A549 (cell line): ENCODE data around the gene FAAP24. TPM values are rescaled to one million over a fixed set of nuclear protein-coding genes. Genes with fewer than 3 reads are reported as not detected.
A peak's percentile ranks its signal among the peaks of the same experiment; 100 is the strongest.
"Not testable (repeated sequence)": the region's sequence is repeated elsewhere in the genome, so short reads cannot be mapped to it uniquely, and the experiment has no call there.

Source experiments
- ATAC-seq, 2 experiments: fragments of 200-7000 bp in 1 of 2; fragments of >200 bp in 1 of 2; cut with Nextera tagmentation in 1 of 2; cut with Tn5 transposase in 1 of 2; 3 replicates each; pipeline versions ENCODE4 v1.8.0 to v1.9.1; 2018 to 2020; ENCODE audit warnings: mild to moderate bottlenecking in 1 of 2, moderate library complexity in 1 of 2
- CTCF ChIA-PET: fragments of 300-600 bp; sonication (Branson Sonifier 250); formaldehyde crosslinking; extraction: SDS; loops from one replicate; lab custom pipeline; 2021; ENCODE audit warnings: antibody characterized with exemption, inconsistent platforms; lab: Yijun Ruan, JAX
- POLR2A ChIA-PET: fragments of 350-600 bp; formaldehyde crosslinking; extraction: SDS; loops from one replicate; lab custom pipeline; 2021; ENCODE audit warnings: antibody characterized with exemption, inconsistent platforms; lab: Yijun Ruan, JAX
- DNase-seq, 2 experiments: peaks; one replicate each; pipeline versions ENCODE4 v3.0.0 to v3.0.0-alpha.2; 2011 to 2016; ENCODE audit warnings: low read depth in 1 of 2, low spot score in 1 of 2
- FAIRE-seq: peaks from 2 replicates; lab custom pipeline; 2011; peaks lifted over from hg19 to GRCh38; lab: Jason Lieb, UNC
- H3K27ac ChIP-seq, 2 experiments: fragments of >200 bp; sonication (Bioruptor Twin); formaldehyde crosslinking; 3 replicates each; pipeline ENCODE4 v1.5.1; 2016 to 2017
- H3K4me1 ChIP-seq: fragments of >200 bp; sonication (Bioruptor Twin); formaldehyde crosslinking; 3 replicates; pipeline ENCODE4 v1.6.1; 2016
- H3K4me2 ChIP-seq: fragments of >200 bp; sonication (Bioruptor Twin); formaldehyde crosslinking; 3 replicates; pipeline ENCODE4 v1.6.1; 2016
- H3K4me3 ChIP-seq: fragments of >200 bp; sonication (Bioruptor Twin); formaldehyde crosslinking; 3 replicates; pipeline ENCODE4 v1.5.1; 2016
- H3K9me3 ChIP-seq: fragments of >200 bp; sonication (Bioruptor Twin); formaldehyde crosslinking; 3 replicates; pipeline ENCODE4 v1.6.1; 2016
- BHLHE40 ChIP-seq: IDR thresholded peaks from 2 replicates; pipeline ENCODE4 v1.6.1; 2012; ENCODE audit warnings: low read depth, low read length, inconsistent platforms
- CBX2 ChIP-seq: fragments of 200-600 bp; sonication (generic); IDR thresholded peaks from 2 replicates; pipeline ENCODE4 v1.6.1; 2016; ENCODE audit warnings: low read depth, mild to moderate bottlenecking, borderline replicate concordance
- EHMT2 ChIP-seq: fragments of 200-600 bp; sonication (generic); IDR thresholded peaks from 2 replicates; pipeline ENCODE4 v1.6.1; 2016; ENCODE audit warnings: antibody characterized with exemption, low read depth, mild to moderate bottlenecking, moderate library complexity
- EP300 ChIP-seq, 2 experiments: fragments of >200 bp; sonication (Bioruptor Twin); formaldehyde crosslinking; IDR thresholded peaks; 2 replicates in 1 of 2; 3 replicates in 1 of 2; pipeline ENCODE4 v1.6.1; 2016 to 2017
- ESRRA ChIP-seq: fragments of 150-350 bp; IDR thresholded peaks from 2 replicates; pipeline ENCODE4 v1.6.1; 2014; ENCODE audit warnings: mild to moderate bottlenecking, low read length, borderline replicate concordance
- HOXA7 ChIP-seq: fragments of 250-450 bp; sonication (Bioruptor Pico); IDR thresholded peaks from 2 replicates; pipeline ENCODE4 v1.5.0; 2020; ENCODE audit warnings: mild to moderate bottlenecking, moderate library complexity
- KDM5A ChIP-seq: fragments of 200-600 bp; sonication (generic); IDR thresholded peaks from 2 replicates; pipeline ENCODE4 v1.6.1; 2016; ENCODE audit warnings: antibody characterized with exemption, mild to moderate bottlenecking
- MAFK ChIP-seq: fragments of 450-650 bp; IDR thresholded peaks from 2 replicates; pipeline ENCODE4 v1.6.1; 2014; ENCODE audit not compliant: partially characterized antibody
- NFE2L2 ChIP-seq: fragments of 150-350 bp; conservative IDR thresholded peaks from 2 replicates; pipeline ENCODE4 v1.6.1; 2014; ENCODE audit warnings: low read length
- POLR2A ChIP-seq: IDR thresholded peaks from 2 replicates; pipeline ENCODE4 v1.6.1; 2012; ENCODE audit warnings: mild to moderate bottlenecking, low read length
- RFX5 ChIP-seq: fragments of 450-650 bp; IDR thresholded peaks from 2 replicates; pipeline ENCODE4 v1.7.1; 2014; ENCODE audit warnings: antibody characterized with exemption, mild to moderate bottlenecking, moderate library complexity
- ZC3H11A ChIP-seq: fragments of 450-650 bp; IDR thresholded peaks from 2 replicates; pipeline ENCODE4 v1.6.1; 2014; ENCODE audit warnings: antibody characterized with exemption, mild to moderate bottlenecking
- ZSCAN20 ChIP-seq: fragments of 250-450 bp; sonication (Bioruptor Pico); IDR thresholded peaks from 2 replicates; pipeline ENCODE4 v1.8.0; 2022; ENCODE audit warnings: mild to moderate bottlenecking, moderate library complexity
- WGBS: methylation state at CpG from one replicate; pipeline ENCODE4 v1.1.6; 2017; ENCODE audit errors: missing lambda C conversion rate; 5-methylcytosine and 5-hydroxymethylcytosine counted together
- polyA plus RNA-seq, 4 experiments: library from polyadenylated mRNA; depleted of rRNA in 3 of 4; stranded (reverse); fragments of >200 nt; fragmentation: RNase III in 1 of 4; extraction: RNeasy Plus Mini Kit Qiagen cat#74134 plus additional on column Dnase treatment in 1 of 4; gene quantifications; 2 replicates in 3 of 4; 3 replicates in 1 of 4; pipeline ENCODE4 v1.2.3, GENCODE V29; 2011 to 2017
- TF ChIP-seq, protein P1 (sequence below): fragments of 450-650 bp; IDR thresholded peaks from 2 replicates; pipeline ENCODE4 v1.6.1; 2014; ENCODE audit warnings: antibody characterized with exemption
- TF ChIP-seq, protein P2 (sequence below): fragments of 250-450 bp; sonication (Bioruptor Pico); IDR thresholded peaks from 2 replicates; pipeline ENCODE4 v1.5.0; 2021; ENCODE audit warnings: mild to moderate bottlenecking, moderate library complexity, borderline replicate concordance

Gene FAAP24
- polyA plus RNA-seq, 2 of the 4 experiments (the other 2 are of a cell fraction): 14.2 to 14.4 TPM

DNA sequence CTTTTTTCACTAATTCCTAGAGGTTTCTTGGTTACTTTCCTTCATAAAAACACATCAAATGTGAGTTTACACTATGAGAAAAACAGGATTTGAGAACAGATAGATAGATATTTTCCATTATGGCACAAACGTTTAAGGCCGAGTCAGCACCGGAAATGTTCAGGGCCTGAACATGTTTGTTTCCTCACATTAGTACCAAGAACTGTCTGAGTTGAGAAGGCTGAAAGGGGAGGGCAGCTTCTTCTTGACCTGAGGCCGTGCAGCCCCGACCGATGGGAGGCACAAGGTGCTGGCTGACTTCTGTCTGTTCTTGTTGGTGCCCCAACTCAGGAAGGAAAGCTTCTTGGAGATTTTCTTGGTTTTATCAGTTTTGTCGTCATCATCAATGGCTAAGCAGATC lies 7.8 kb downstream of the FAAP24 start:
- CTCF ChIA-PET: interaction anchor here (16.5 kb wide), 1 partner anchor 136 kb away, joined by 349 read pairs; no protein-coding TSS in a partner anchor
- WGBS: 87% methylated on average over 7 of the region's 7 CpGs
- H3K4me2 ChIP-seq, H3K4me3 ChIP-seq, ATAC-seq, FAIRE-seq, H3K27ac ChIP-seq, DNase-seq, H3K9me3 ChIP-seq, POLR2A ChIA-PET: not testable (repeated sequence)
- peaks cover 28% of the 10 kb centered on the region for H3K4me1 ChIP-seq
- TF ChIP-seq MAFK: peak; percentile 31

DNA sequence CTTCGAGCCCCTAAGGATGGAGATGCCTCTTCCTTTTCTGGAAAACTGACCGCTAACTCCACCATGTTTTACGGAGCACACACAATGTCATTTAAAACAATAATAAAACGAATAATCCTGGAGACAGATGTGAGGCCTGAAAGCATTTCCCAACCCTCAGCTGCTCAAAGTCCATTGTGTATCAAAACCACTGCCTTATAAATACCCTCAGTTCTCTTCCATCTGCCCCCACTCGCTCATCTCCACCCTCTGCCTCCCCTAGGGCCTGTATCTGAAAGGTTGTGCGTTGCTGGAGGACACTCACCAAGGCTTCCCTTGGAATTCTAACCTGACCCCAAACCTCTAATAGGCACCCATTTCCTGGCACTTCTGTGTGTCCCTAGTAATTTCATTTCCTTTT lies 10.4 kb downstream of the FAAP24 start:
- DNase-seq, H3K9me3 ChIP-seq, H3K4me3 ChIP-seq, ATAC-seq, H3K27ac ChIP-seq, H3K4me2 ChIP-seq, FAIRE-seq, POLR2A ChIA-PET: not testable (repeated sequence)
- CTCF ChIA-PET: interaction anchor here (16.5 kb wide), 1 partner anchor 133 kb away, joined by 349 read pairs; no protein-coding TSS in a partner anchor
- WGBS: 91% methylated on average over 6 of the region's 6 CpGs
- H3K4me1 ChIP-seq: peaks cover 15% of the 10 kb centered on the region

DNA sequence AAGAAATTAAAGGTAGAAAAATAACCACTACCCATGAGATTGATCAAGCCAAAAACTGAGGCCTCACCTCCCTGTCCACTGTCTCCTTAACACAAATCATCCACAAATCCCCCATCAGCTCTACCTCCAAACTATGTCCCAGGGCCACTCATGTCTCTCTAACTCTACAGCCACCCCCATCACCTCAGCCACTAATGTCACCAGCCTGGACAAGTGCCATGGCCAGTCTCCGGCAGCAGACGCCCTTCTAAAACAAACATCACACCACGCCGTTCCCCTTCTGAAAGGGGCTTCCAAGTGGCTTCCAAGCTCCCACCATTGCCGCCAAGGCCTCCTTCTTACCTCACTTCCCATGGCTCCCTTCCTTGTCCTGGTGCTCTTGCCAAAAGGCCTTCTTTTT lies 16.2 kb downstream of the FAAP24 start:
- H3K4me3 ChIP-seq, H3K9me3 ChIP-seq, POLR2A ChIA-PET, H3K4me1 ChIP-seq, FAIRE-seq, ATAC-seq, H3K4me2 ChIP-seq, H3K27ac ChIP-seq, DNase-seq: not testable (repeated sequence)
- 96% methylated on average over 5 of the region's 5 CpGs for WGBS
- CTCF ChIA-PET: interaction anchor here (0.6 to 3.5 kb wide), 6 partner anchors 10 to 137 kb away, joined by 3 to 23 read pairs (median 3); no protein-coding TSS in a partner anchor

DNA sequence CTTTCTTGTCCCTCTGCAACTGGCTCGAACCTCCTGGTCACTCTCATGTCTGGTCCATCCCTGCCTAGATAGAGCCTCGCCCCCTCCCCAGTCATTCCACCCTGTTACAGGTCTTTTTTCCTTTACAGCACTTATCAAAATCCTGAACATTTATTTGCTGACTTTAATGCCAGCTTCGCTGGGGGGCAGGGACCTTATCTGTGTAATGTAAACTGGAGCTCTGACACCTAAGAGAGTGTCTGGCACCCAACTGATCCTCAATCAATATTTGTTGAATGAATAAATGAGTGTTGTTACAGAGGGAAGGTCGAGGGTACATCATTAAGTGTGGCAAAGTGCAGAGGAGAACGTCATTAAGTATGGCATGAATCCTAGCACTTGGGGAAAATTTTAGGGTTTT lies 16.7 kb downstream of the FAAP24 start:
- no peaks in the 10 kb centered on the region for H3K9me3 ChIP-seq
- no peak for FAIRE-seq
- H3K4me2 ChIP-seq: no peak overlapping the region
- H3K27ac ChIP-seq: no peak overlapping the region
- H3K4me1 ChIP-seq: no peaks in the 10 kb centered on the region
- POLR2A ChIA-PET: no interaction called here
- H3K4me3 ChIP-seq: no peak overlapping the region
- TF ChIP-seq EHMT2 (no peak), RFX5 (no peak), EP300 (IDR thresholded peaks at IDR 0.05) (no peak), NFE2L2 (no peak), ESRRA (no peak), ZC3H11A (no peak), BHLHE40 (no peak), POLR2A (no peak), CBX2 (no peak), HOXA7 (no peak), ZSCAN20 (no peak), KDM5A (no peak)
- TF ChIP-seq, protein P1, sequence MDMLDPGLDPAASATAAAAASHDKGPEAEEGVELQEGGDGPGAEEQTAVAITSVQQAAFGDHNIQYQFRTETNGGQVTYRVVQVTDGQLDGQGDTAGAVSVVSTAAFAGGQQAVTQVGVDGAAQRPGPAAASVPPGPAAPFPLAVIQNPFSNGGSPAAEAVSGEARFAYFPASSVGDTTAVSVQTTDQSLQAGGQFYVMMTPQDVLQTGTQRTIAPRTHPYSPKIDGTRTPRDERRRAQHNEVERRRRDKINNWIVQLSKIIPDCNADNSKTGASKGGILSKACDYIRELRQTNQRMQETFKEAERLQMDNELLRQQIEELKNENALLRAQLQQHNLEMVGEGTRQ: no peak
- TF ChIP-seq, protein P2, sequence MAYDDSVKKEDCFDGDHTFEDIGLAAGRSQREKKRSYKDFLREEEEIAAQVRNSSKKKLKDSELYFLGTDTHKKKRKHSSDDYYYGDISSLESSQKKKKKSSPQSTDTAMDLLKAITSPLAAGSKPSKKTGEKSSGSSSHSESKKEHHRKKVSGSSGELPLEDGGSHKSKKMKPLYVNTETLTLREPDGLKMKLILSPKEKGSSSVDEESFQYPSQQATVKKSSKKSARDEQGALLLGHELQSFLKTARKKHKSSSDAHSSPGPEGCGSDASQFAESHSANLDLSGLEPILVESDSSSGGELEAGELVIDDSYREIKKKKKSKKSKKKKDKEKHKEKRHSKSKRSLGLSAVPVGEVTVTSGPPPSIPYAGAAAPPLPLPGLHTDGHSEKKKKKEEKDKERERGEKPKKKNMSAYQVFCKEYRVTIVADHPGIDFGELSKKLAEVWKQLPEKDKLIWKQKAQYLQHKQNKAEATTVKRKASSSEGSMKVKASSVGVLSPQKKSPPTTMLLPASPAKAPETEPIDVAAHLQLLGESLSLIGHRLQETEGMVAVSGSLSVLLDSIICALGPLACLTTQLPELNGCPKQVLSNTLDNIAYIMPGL (CRISPR knock-in tag): no peak
- DNase-seq: no peak
- no peak for ATAC-seq
- CTCF ChIA-PET: interaction anchor here (0.6 to 3.5 kb wide), 5 partner anchors 13 to 136 kb away, joined by 3 to 23 read pairs (median 3); no protein-coding TSS in a partner anchor
- WGBS: 77% methylated on average over 5 of the region's 5 CpGs

DNA sequence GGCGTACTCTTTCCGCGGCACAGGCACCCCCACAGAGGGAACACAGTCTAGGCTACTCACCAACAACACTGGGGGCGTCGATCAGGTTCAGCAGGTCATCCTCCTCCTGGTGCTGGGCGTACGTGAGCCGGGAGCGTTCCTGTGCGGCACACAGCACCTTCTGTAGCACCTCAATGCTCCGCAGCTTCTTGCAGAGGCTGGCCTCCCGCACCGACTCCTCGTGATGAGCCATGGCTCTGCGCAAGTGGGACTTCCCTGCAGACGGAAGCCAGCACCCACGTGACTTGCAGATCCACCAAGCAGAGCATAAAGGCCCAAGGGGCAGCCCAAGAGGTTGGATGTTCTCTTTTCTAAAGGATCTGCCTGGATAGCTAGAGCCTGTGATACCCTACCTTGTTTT lies 23.9 kb downstream of the FAAP24 start:
- WGBS: 97% methylated on average over 17 of the region's 17 CpGs
- H3K4me3 ChIP-seq, ATAC-seq, H3K27ac ChIP-seq, FAIRE-seq, DNase-seq, POLR2A ChIA-PET, H3K4me2 ChIP-seq, H3K9me3 ChIP-seq: not testable (repeated sequence)
- H3K4me1 ChIP-seq: peaks cover 19% of the 10 kb centered on the region
- CTCF ChIA-PET: interaction anchor here (3.3 kb wide), 1 partner anchor 20 kb away, joined by 15 read pairs; no protein-coding TSS in a partner anchor
